ENCODE data around the gene ACSL1.

DNA sequence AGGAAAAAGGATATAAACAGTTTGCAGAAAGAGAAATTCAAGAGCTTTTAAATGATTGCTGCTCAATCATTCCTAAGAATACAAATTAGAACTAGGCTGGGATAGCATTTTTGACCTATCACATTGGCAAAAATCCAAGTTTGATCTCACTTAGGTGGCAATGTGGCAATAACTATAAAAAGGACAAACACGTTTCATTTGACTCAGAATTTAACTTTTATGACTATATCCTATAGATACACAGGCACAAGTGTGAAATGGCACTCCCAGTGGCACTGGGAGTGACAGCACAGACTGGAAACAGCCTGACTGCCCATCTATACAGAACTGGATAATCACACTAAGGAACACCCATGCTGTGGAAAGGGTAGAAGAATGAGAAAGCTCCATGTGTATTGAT lies 103.0 kb downstream of the ACSL1 start:
- TF ChIP-seq, protein P1, sequence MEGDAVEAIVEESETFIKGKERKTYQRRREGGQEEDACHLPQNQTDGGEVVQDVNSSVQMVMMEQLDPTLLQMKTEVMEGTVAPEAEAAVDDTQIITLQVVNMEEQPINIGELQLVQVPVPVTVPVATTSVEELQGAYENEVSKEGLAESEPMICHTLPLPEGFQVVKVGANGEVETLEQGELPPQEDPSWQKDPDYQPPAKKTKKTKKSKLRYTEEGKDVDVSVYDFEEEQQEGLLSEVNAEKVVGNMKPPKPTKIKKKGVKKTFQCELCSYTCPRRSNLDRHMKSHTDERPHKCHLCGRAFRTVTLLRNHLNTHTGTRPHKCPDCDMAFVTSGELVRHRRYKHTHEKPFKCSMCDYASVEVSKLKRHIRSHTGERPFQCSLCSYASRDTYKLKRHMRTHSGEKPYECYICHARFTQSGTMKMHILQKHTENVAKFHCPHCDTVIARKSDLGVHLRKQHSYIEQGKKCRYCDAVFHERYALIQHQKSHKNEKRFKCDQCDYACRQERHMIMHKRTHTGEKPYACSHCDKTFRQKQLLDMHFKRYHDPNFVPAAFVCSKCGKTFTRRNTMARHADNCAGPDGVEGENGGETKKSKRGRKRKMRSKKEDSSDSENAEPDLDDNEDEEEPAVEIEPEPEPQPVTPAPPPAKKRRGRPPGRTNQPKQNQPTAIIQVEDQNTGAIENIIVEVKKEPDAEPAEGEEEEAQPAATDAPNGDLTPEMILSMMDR (conservative IDR thresholded peaks at IDR 0.05; ENCODE audit: low read depth, low read length): peak; percentile 29; the same call in 1 of the 2 replicates
- TF ChIP-seq EZH2phosphoT487 (IDR thresholded peaks at IDR 0.05; ENCODE audit: borderline replicate concordance, low read length): no peak
